Fibroblast of lung (primary cell): Measurements from ENCODE around the gene HTRA3. TPM values are rescaled to one million over a fixed set of nuclear protein-coding genes. Genes with fewer than 3 reads are reported as not detected.
A peak's percentile ranks its signal among the peaks of the same experiment; 100 is the strongest.

Experiments used
- DNase-seq, 2 donors: peaks; one replicate each; pipeline versions ENCODE4 v3.0.0 to v3.0.0-alpha.2; 2010; ENCODE audit warnings: low read depth in 2 of 2
- H2AFZ ChIP-seq: 2 replicates; pipeline ENCODE4 v1.5.1; 2012; ENCODE audit warnings: low read length, control low read depth, inconsistent platforms
- H3K27ac ChIP-seq: 2 replicates; pipeline ENCODE4 v1.5.1; 2011; ENCODE audit warnings: low read length, control low read depth; ENCODE audit not compliant: insufficient read depth
- H3K27me3 ChIP-seq: 2 replicates; pipeline ENCODE4 v1.5.1; 2011; ENCODE audit warnings: mild to moderate bottlenecking, low read length; ENCODE audit not compliant: control insufficient read depth, insufficient read depth
- H3K36me3 ChIP-seq: 2 replicates; pipeline ENCODE4 v1.5.1; 2011; ENCODE audit warnings: low read length; ENCODE audit not compliant: control insufficient read depth, insufficient read depth
- H3K4me1 ChIP-seq: 2 replicates; pipeline ENCODE4 v1.5.1; 2011; ENCODE audit warnings: low read length; ENCODE audit not compliant: control insufficient read depth, insufficient read depth; ENCODE audit errors: extremely low read depth
- H3K4me2 ChIP-seq: 2 replicates; pipeline ENCODE4 v1.5.1; 2011; ENCODE audit warnings: low read length, control low read depth; ENCODE audit not compliant: insufficient read depth; ENCODE audit errors: extremely low read depth
- H3K4me3 ChIP-seq, 4 experiments: fragments of 200-600 bp in 1 of 4; sonication (generic) in 1 of 4; replicated peaks in 1 of 4; 2 replicates each; pipeline ENCODE4 v1.5.1; 2011 to 2016; ENCODE audit warnings: low read length in 4 of 4, low read depth in 3 of 4, mild to moderate bottlenecking in 3 of 4, control low read depth in 2 of 4, inconsistent platforms in 1 of 4, mixed read lengths in 1 of 4; ENCODE audit not compliant: insufficient read depth in 1 of 4; ENCODE audit errors: control extremely low read depth in 1 of 4
- H3K79me2 ChIP-seq: 2 replicates; pipeline ENCODE4 v1.5.1; 2012; ENCODE audit warnings: mild to moderate bottlenecking, low read length, inconsistent platforms; ENCODE audit not compliant: control insufficient read depth, insufficient read depth
- H3K9ac ChIP-seq: 2 replicates; pipeline ENCODE4 v1.5.1; 2011; ENCODE audit warnings: mild to moderate bottlenecking, low read length, control low read depth; ENCODE audit not compliant: insufficient read depth
- H3K9me3 ChIP-seq: 2 replicates; pipeline ENCODE4 v1.5.1; 2012; ENCODE audit warnings: low read depth, low read length; ENCODE audit not compliant: control insufficient read depth, insufficient read depth
- H4K20me1 ChIP-seq: 2 replicates; pipeline ENCODE4 v1.5.1; 2011; ENCODE audit warnings: low read length; ENCODE audit not compliant: control insufficient read depth, insufficient read depth; ENCODE audit errors: extremely low read depth
- CTCF ChIP-seq, 2 donors: IDR thresholded peaks in 1 of 2; conservative IDR thresholded peaks in 1 of 2; 1 replicate in 1 of 2; 2 replicates in 1 of 2; pipeline ENCODE4 v1.5.1; 2011 to 2012; ENCODE audit warnings: low read length in 2 of 2, control low read depth in 1 of 2, inconsistent platforms in 1 of 2, low read depth in 1 of 2, mild to moderate bottlenecking in 1 of 2
- EZH2 ChIP-seq: IDR thresholded peaks from 2 replicates; pipeline ENCODE4 v1.5.1; 2012; ENCODE audit warnings: low read length, control low read depth, mild to moderate bottlenecking; ENCODE audit errors: missing control alignments
- polyA plus RNA-seq, 2 donors: library from polyadenylated mRNA; depleted of rRNA in 1 of 2; stranded (reverse) in 1 of 2; unstranded in 1 of 2; fragments of >200 nt; gene quantifications; 2 replicates each; pipeline ENCODE4 v1.2.1, GENCODE V29; 2011 to 2012; ENCODE audit warnings: missing spikeins in 1 of 2
- total RNA-seq: library from RNA; depleted of rRNA; stranded (reverse); fragments of >200 nt; gene quantifications from 2 replicates; pipeline ENCODE4 v1.2.1, GENCODE V29; 2014

HTRA3 gene
- total and polyA plus RNA-seq, 2 donors (not counting 1 experiment from before 2014, with no cell fraction given), result 2.8 to 3.5 TPM

GRCh38 chr4:8238515-8239053 lies 31.0 kb upstream of the HTRA3 start:
- no peaks in the 10 kb centered on the region for H3K9me3 ChIP-seq
- H3K79me2 ChIP-seq, result no peaks in the 10 kb centered on the region
- no peaks in the 10 kb centered on the region for H4K20me1 ChIP-seq
- H3K4me2 ChIP-seq, result no peak overlapping the region
- no peak overlapping the region for H3K4me3 ChIP-seq
- no peak for DNase-seq
- no peak overlapping the region for H3K27ac ChIP-seq
- no peak overlapping the region for H2AFZ ChIP-seq
- H3K36me3 ChIP-seq, result no peaks in the 10 kb centered on the region
- no peaks in the 10 kb centered on the region for H3K27me3 ChIP-seq
- H3K4me1 ChIP-seq, result peaks cover 4% of the 10 kb centered on the region
- H3K9ac ChIP-seq, result no peak overlapping the region
- TF ChIP-seq CTCF (conservative IDR thresholded peaks at IDR 0.05 in 1 of 2, IDR thresholded peaks at IDR 0.05 in 1 of 2; ENCODE audit: low read depth in 1 of 2, low read length in 2 of 2) (peak in 1 of 2 donors; percentile 22), EZH2 (no peak)

GRCh38 chr4:8239226-8239625 lies 30.3 kb upstream of the HTRA3 start:
- Histone ChIP-seq H3K9ac (no peak overlapping the region), H3K27me3 (no peaks in the 10 kb centered on the region), H3K36me3 (no peaks in the 10 kb centered on the region), H3K79me2 (no peaks in the 10 kb centered on the region), H3K4me3 (no peak overlapping the region), H3K4me2 (no peak overlapping the region), H3K4me1 (peaks cover 4% of the 10 kb centered on the region), H4K20me1 (no peaks in the 10 kb centered on the region), H3K9me3 (no peaks in the 10 kb centered on the region), H3K27ac (no peak overlapping the region), H2AFZ (no peak overlapping the region)
- DNase-seq, result no peak
- TF ChIP-seq EZH2, result no peak
- TF ChIP-seq CTCF (conservative IDR thresholded peaks at IDR 0.05 in 1 of 2, IDR thresholded peaks at IDR 0.05 in 1 of 2; ENCODE audit: low read depth in 1 of 2, low read length in 2 of 2), result no peak

- no peak for DNase-seq
- Histone ChIP-seq H3K9me3 (no peaks in the 10 kb centered on the region), H3K27ac (no peak overlapping the region), H3K9ac (no peak overlapping the region), H2AFZ (no peak overlapping the region), H3K4me3 (no peak overlapping the region), H3K27me3 (no peaks in the 10 kb centered on the region), H3K36me3 (no peaks in the 10 kb centered on the region), H3K79me2 (no peaks in the 10 kb centered on the region), H4K20me1 (no peaks in the 10 kb centered on the region), H3K4me1 (peaks cover 4% of the 10 kb centered on the region), H3K4me2 (no peak overlapping the region)
- TF ChIP-seq CTCF (conservative IDR thresholded peaks at IDR 0.05 in 1 of 2, IDR thresholded peaks at IDR 0.05 in 1 of 2; ENCODE audit: low read depth in 1 of 2, low read length in 2 of 2) (no peak), EZH2 (no peak)
These were observed 29.9 kb upstream of the HTRA3 start for GRCh38 chr4:8239661-8240060.
